KBM-7 (cell line): Measurements from ENCODE around the gene C1orf116.

ENCODE experiments used
- DNase-seq: peaks from one replicate; pipeline ENCODE4 v3.0.0-alpha.2; 2015
- in situ Hi-C: fragments of 300-500 bp; cut with MboI; formaldehyde crosslinking; loops from 2 replicates; pipeline ENCODE4 v1.14.3; 2020; ENCODE audit warnings: low sequenced_read_pairs, low pct_unique_long_range_greater_than_20kb, mixed read lengths

The C1orf116 gene

GRCh38 chr1:207024202-207025145 lies 8.1 kb downstream of the C1orf116 start:
- peak; percentile 83 for DNase-seq
- in situ Hi-C loops: no loop called here

- in situ Hi-C loops: no loop called here
- no peak for DNase-seq
Measured at GRCh38 chr1:207022996-207023679, 9.4 kb downstream of the C1orf116 start.

GRCh38 chr1:207021876-207022596 lies 10.5 kb downstream of the C1orf116 start:
- in situ Hi-C loops: no loop called here
- no peak for DNase-seq

- in situ Hi-C loops: no loop called here
- DNase-seq: no peak
Measured at GRCh38 chr1:207021139-207021861, 11.3 kb downstream of the C1orf116 start.

- no peak for DNase-seq
- in situ Hi-C loops: no loop called here
Measured at GRCh38 chr1:207020709-207021107, 11.8 kb downstream of the C1orf116 start.

- no peak for DNase-seq
- in situ Hi-C loops: no loop called here
Measured at GRCh38 chr1:207020065-207020708, 12.4 kb downstream of the C1orf116 start.

- DNase-seq: no peak
- in situ Hi-C loops: no loop called here
Measured at GRCh38 chr1:207019661-207020060, 12.9 kb downstream of the C1orf116 start.

GRCh38 chr1:207019161-207019560 lies 13.4 kb downstream of the C1orf116 start:
- in situ Hi-C loops: no loop called here
- no peak for DNase-seq

- DNase-seq: no peak
- in situ Hi-C loops: no loop called here
Measured at GRCh38 chr1:207018707-207019106, 13.8 kb downstream of the C1orf116 start.

GRCh38 chr1:207017615-207018559 lies 14.7 kb downstream of the C1orf116 start:
- in situ Hi-C loops: no loop called here
- no peak for DNase-seq

GRCh38 chr1:207015791-207016190 lies 16.8 kb downstream of the C1orf116 start:
- in situ Hi-C loops: no loop called here
- no peak for DNase-seq

GRCh38 chr1:207014728-207015127 lies 17.8 kb downstream of the C1orf116 start:
- in situ Hi-C loops: no loop called here
- DNase-seq: no peak

GRCh38 chr1:207013321-207014085 lies 19.1 kb downstream of the C1orf116 start:
- in situ Hi-C loops: no loop called here
- DNase-seq: no peak

GRCh38 chr1:207010726-207011125 lies 21.8 kb downstream of the C1orf116 start:
- DNase-seq: no peak
- in situ Hi-C loops: no loop called here

GRCh38 chr1:207009945-207010344 lies 22.6 kb downstream of the C1orf116 start:
- in situ Hi-C loops: no loop called here
- no peak for DNase-seq

GRCh38 chr1:207009182-207009850 lies 23.2 kb downstream of the C1orf116 start:
- DNase-seq: no peak
- in situ Hi-C loops: no loop called here
